ENCODE measurements around the gene TP53. TPM values are rescaled to one million over a fixed set of nuclear protein-coding genes. Genes with fewer than 3 reads are reported as not detected.

The TP53 gene
- total RNA-seq, 1 donor from 2014 or later = 18.7 TPM

- Histone ChIP-seq H3K9me3 (no peaks in the 10 kb centered on the region), H3K4me3 (no peak overlapping the region), H3K4me1 (peaks cover 24% of the 10 kb centered on the region), H3K27ac (no peak overlapping the region), H3K27me3 (peaks cover 6% of the 10 kb centered on the region), H3K36me3 (peaks cover 0 to 17% of the 10 kb centered on the region in 2 donors)
- DNase-seq (ENCODE audit: extremely low spot score in 2 of 2) = no peak
- TF ChIP-seq, protein P1, sequence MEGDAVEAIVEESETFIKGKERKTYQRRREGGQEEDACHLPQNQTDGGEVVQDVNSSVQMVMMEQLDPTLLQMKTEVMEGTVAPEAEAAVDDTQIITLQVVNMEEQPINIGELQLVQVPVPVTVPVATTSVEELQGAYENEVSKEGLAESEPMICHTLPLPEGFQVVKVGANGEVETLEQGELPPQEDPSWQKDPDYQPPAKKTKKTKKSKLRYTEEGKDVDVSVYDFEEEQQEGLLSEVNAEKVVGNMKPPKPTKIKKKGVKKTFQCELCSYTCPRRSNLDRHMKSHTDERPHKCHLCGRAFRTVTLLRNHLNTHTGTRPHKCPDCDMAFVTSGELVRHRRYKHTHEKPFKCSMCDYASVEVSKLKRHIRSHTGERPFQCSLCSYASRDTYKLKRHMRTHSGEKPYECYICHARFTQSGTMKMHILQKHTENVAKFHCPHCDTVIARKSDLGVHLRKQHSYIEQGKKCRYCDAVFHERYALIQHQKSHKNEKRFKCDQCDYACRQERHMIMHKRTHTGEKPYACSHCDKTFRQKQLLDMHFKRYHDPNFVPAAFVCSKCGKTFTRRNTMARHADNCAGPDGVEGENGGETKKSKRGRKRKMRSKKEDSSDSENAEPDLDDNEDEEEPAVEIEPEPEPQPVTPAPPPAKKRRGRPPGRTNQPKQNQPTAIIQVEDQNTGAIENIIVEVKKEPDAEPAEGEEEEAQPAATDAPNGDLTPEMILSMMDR (IDR thresholded peaks at IDR 0.05) = no peak
- TF ChIP-seq POLR2AphosphoS5 (IDR thresholded peaks at IDR 0.05; ENCODE audit: insufficient read depth in 1 of 2, low read depth in 1 of 2) (no peak), POLR2A (IDR thresholded peaks at IDR 0.05) (no peak)
- intact Hi-C loops (cut with DNase I) = no loop called here
Observed at GRCh38 chr17:7702776-7703175, 15.5 kb upstream of the TP53 start.

GRCh38 chr17:7701681-7702080 is 14.4 kb upstream of the TP53 start:
- no peak overlapping the region for H3K27ac ChIP-seq
- peaks cover 0 to 17% of the 10 kb centered on the region in 2 donors for H3K36me3 ChIP-seq
- TF ChIP-seq POLR2AphosphoS5 (IDR thresholded peaks at IDR 0.05; ENCODE audit: insufficient read depth in 1 of 2, low read depth in 1 of 2) = no peak
- TF ChIP-seq, protein P1 (IDR thresholded peaks at IDR 0.05) = no peak
- no peak for TF ChIP-seq POLR2A (IDR thresholded peaks at IDR 0.05)
- no peak for DNase-seq (ENCODE audit: extremely low spot score in 2 of 2)
- intact Hi-C loops (cut with DNase I) = no loop called here
- no peak overlapping the region for H3K4me3 ChIP-seq
- H3K9me3 ChIP-seq = no peaks in the 10 kb centered on the region
- H3K27me3 ChIP-seq = peaks cover 6% of the 10 kb centered on the region
- H3K4me1 ChIP-seq = peaks cover 24% of the 10 kb centered on the region

DNA sequence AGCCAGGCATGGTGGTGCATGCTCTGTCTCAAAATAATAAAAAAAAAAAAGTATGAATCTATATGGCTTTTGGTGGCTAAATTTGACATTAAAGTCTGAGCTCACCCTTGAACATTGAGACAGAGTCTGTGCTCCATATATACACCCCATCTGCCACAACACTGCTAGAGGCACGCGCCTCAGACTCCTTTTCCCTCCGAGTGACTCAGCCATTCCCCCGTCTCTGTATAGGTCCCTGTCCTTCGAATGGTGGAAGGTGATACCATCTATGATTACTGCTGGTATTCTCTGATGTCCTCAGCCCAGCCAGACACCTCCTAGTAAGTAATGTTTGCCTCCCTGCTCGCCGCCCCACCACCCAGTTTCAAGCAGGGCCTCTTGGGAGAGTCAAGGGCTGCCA is 13.2 kb upstream of the TP53 start:
- Histone ChIP-seq H3K9me3 (no peaks in the 10 kb centered on the region), H3K4me1 (peaks cover 20% of the 10 kb centered on the region), H3K27ac (no peak overlapping the region), H3K27me3 (peaks cover 5% of the 10 kb centered on the region), H3K4me3 (no peak overlapping the region), H3K36me3 (peaks cover 0 to 17% of the 10 kb centered on the region in 2 donors)
- TF ChIP-seq, protein P1 (IDR thresholded peaks at IDR 0.05) = no peak
- TF ChIP-seq POLR2A (IDR thresholded peaks at IDR 0.05) = no peak
- TF ChIP-seq POLR2AphosphoS5 (IDR thresholded peaks at IDR 0.05; ENCODE audit: insufficient read depth in 1 of 2, low read depth in 1 of 2) = no peak
- DNase-seq (ENCODE audit: extremely low spot score in 2 of 2) = no peak
- intact Hi-C loops (cut with DNase I) = no loop called here

DNA sequence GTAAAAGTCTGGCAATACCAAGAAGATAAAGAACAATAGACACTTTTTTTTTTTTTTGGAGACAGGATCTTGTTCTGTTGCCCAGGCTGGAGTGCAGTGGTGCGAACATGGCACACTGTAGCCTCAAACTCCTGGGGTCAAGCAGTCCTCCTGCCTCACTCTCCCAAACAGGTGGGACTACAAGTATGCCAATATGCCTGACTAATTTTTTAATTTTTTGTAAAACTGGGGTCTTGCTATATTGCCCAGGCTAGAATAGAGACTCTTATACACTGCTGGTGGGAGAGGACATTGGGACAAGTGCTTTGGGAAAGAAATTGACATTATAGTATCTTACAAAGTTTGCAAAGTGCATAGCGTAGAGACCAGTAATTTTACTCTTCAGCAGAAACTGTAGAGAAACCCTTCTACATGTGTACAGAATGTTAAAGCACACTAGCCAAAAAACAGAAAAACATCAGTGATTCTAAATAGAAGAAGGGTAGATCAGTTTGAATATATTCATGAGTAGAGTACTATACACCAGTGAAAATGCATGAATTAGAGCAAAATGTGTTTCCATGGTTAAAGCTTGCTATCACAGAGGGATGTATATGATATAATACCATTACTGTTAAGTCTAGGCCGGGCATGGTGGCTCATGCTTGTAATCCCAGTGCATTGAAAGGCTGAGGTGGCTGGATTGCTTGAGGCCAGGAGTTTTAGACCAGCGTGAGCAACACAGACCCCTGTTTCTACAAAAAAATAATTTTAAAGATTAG is 10.7 kb upstream of the TP53 start:
- Histone ChIP-seq H3K4me1 (no peaks in the 10 kb centered on the region), H3K36me3 (peaks cover 0 to 17% of the 10 kb centered on the region in 2 donors), H3K4me3 (no peak overlapping the region), H3K27ac (no peak overlapping the region), H3K27me3 (no peaks in the 10 kb centered on the region), H3K9me3 (no peaks in the 10 kb centered on the region)
- no peak for DNase-seq (ENCODE audit: extremely low spot score in 2 of 2)
- intact Hi-C loops (cut with DNase I) = no loop called here
- TF ChIP-seq, protein P1 (IDR thresholded peaks at IDR 0.05) = no peak
- TF ChIP-seq POLR2A (IDR thresholded peaks at IDR 0.05) (no peak), POLR2AphosphoS5 (IDR thresholded peaks at IDR 0.05; ENCODE audit: insufficient read depth in 1 of 2, low read depth in 1 of 2) (no peak)

DNA sequence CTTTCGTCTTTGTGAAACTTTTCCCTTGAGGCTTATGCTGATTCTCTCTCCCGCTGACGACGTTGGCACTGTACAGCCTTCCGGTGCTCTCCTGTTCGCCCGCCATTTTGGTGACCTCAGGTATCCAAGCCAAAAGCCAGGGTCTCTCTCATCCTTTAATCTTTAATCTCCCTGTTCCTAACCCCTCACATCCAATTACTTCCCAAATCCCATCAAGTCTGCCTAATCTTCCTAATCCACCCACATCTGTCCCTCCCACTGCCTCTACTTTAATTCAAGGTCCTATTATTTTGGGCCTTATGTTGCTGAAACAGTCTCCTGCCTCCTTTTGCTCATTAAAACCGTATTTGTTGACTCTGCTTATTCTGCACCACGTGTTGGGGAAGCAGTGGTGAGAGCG is 8.3 kb upstream of the TP53 start:
- DNase-seq (ENCODE audit: extremely low spot score in 2 of 2) = no peak
- H3K4me1 ChIP-seq = no peaks in the 10 kb centered on the region
- H3K27me3 ChIP-seq = no peaks in the 10 kb centered on the region
- intact Hi-C loops (cut with DNase I) = no loop called here
- H3K9me3 ChIP-seq = no peaks in the 10 kb centered on the region
- no peak overlapping the region for H3K4me3 ChIP-seq
- TF ChIP-seq POLR2AphosphoS5 (IDR thresholded peaks at IDR 0.05; ENCODE audit: insufficient read depth in 1 of 2, low read depth in 1 of 2) = no peak
- TF ChIP-seq, protein P1 (IDR thresholded peaks at IDR 0.05) = no peak
- no peak for TF ChIP-seq POLR2A (IDR thresholded peaks at IDR 0.05)
- H3K27ac ChIP-seq = no peak overlapping the region
- no peaks in the 10 kb centered on the region for H3K36me3 ChIP-seq

Data from vagina (tissue), 2 donors.